Loucy (cell line): ENCODE results near the gene MOSMO.

Experiments
- H2AFZ ChIP-seq: fragments of 200-600 bp; sonication (generic); 2 replicates; pipeline ENCODE4 v1.6.0; 2016; ENCODE audit warnings: antibody characterized with exemption, mild to moderate bottlenecking, low read length, moderate library complexity
- H3F3A ChIP-seq: fragments of 200-600 bp; 2 replicates; pipeline ENCODE4 v1.6.0; 2016; ENCODE audit warnings: antibody characterized with exemption, low read depth, mild to moderate bottlenecking
- H3K27me3 ChIP-seq: fragments of 200-600 bp; sonication (generic); 2 replicates; pipeline ENCODE4 v1.6.1; 2014; ENCODE audit warnings: low read length, mild to moderate bottlenecking; ENCODE audit not compliant: insufficient read depth, poor library complexity, severe bottlenecking
- H3K36me3 ChIP-seq: fragments of 200-600 bp; sonication (generic); 2 replicates; pipeline ENCODE4 v1.6.1; 2016; ENCODE audit warnings: low read length; ENCODE audit not compliant: insufficient read depth
- H3K4me1 ChIP-seq: fragments of 200-600 bp; sonication (generic); 2 replicates; pipeline ENCODE4 v1.5.1; 2014; ENCODE audit warnings: low read length, mild to moderate bottlenecking; ENCODE audit not compliant: insufficient read depth, poor library complexity, severe bottlenecking
- H3K4me2 ChIP-seq: fragments of 200-600 bp; sonication (generic); 2 replicates; pipeline ENCODE4 v1.6.0; 2014; ENCODE audit warnings: antibody characterized with exemption, low read length, low read depth, mild to moderate bottlenecking; ENCODE audit not compliant: poor library complexity, severe bottlenecking
- H3K4me3 ChIP-seq: fragments of 200-600 bp; sonication (generic); 2 replicates; pipeline ENCODE4 v1.5.1; 2014; ENCODE audit warnings: low read length, mild to moderate bottlenecking, mixed read lengths; ENCODE audit not compliant: poor library complexity, severe bottlenecking
- H3K79me2 ChIP-seq: fragments of 200-600 bp; sonication (generic); 2 replicates; pipeline ENCODE4 v1.6.1; 2014; ENCODE audit warnings: low read length; ENCODE audit not compliant: insufficient read depth
- H3K9ac ChIP-seq: fragments of 200-600 bp; sonication (generic); 2 replicates; pipeline ENCODE4 v1.6.0; 2014; ENCODE audit warnings: mild to moderate bottlenecking, low read depth, low read length, moderate library complexity; ENCODE audit not compliant: poor library complexity, severe bottlenecking
- H3K9me2 ChIP-seq: fragments of 200-600 bp; sonication (generic); replicated peaks from 2 replicates; pipeline ENCODE4 v1.6.1; 2016; ENCODE audit warnings: low read depth, low read length, mixed read lengths
- H3K9me3 ChIP-seq: fragments of 200-600 bp; sonication (generic); 2 replicates; pipeline ENCODE4 v1.6.1; 2014; ENCODE audit warnings: mild to moderate bottlenecking, antibody characterized with exemption, low read length, low read depth; ENCODE audit not compliant: insufficient read depth
- H4K20me1 ChIP-seq: fragments of 200-600 bp; sonication (generic); 2 replicates; pipeline ENCODE4 v1.6.0; 2014; ENCODE audit warnings: antibody characterized with exemption, low read length, mild to moderate bottlenecking; ENCODE audit not compliant: insufficient read depth, poor library complexity, severe bottlenecking
- EZH2phosphoT487 ChIP-seq: fragments of 200-600 bp; IDR thresholded peaks from 2 replicates; pipeline ENCODE4 v1.6.1; 2018; ENCODE audit warnings: antibody characterized with exemption, mild to moderate bottlenecking, moderate library complexity, borderline replicate concordance
- TF ChIP-seq, protein P1 (sequence below): fragments of 200-600 bp; sonication (generic); conservative IDR thresholded peaks from 2 replicates; pipeline ENCODE4 v1.5.1; 2014; ENCODE audit warnings: mild to moderate bottlenecking, antibody characterized with exemption, low read length

MOSMO gene

DNA sequence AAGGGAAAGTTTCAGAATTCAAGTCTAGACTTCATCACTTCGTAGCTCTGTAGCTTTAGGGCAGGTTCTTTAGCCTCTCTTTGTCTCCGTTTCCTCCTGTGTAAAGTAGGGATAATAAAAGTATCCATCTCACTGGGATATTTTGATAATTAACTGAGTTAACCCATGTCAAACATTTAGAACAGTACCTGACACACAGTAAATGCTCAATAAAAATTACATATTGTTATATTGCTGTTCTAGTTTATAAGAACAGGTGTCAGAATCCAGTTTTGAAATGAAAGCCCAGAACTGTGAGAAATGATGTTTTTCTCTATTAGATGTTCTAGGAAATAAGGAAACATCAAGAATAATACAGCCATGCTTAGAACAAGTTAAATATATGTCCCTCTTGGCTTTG is 4.3 kb downstream of the MOSMO start:
- H4K20me1 ChIP-seq, result peaks cover 19% of the 10 kb centered on the region
- peaks cover 38% of the 10 kb centered on the region for H3K79me2 ChIP-seq
- H3K36me3 ChIP-seq, result no peaks in the 10 kb centered on the region
- TF ChIP-seq, protein P1, sequence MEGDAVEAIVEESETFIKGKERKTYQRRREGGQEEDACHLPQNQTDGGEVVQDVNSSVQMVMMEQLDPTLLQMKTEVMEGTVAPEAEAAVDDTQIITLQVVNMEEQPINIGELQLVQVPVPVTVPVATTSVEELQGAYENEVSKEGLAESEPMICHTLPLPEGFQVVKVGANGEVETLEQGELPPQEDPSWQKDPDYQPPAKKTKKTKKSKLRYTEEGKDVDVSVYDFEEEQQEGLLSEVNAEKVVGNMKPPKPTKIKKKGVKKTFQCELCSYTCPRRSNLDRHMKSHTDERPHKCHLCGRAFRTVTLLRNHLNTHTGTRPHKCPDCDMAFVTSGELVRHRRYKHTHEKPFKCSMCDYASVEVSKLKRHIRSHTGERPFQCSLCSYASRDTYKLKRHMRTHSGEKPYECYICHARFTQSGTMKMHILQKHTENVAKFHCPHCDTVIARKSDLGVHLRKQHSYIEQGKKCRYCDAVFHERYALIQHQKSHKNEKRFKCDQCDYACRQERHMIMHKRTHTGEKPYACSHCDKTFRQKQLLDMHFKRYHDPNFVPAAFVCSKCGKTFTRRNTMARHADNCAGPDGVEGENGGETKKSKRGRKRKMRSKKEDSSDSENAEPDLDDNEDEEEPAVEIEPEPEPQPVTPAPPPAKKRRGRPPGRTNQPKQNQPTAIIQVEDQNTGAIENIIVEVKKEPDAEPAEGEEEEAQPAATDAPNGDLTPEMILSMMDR, result no peak
- TF ChIP-seq EZH2phosphoT487, result no peak
- H3F3A ChIP-seq, result 0 out of 2 replicates have a peak, but pooled peaks cover 3% of the 10 kb centered on the region
- H3K4me3 ChIP-seq, result no peak overlapping the region
- no peaks in the 10 kb centered on the region for H3K9me3 ChIP-seq
- no peak overlapping the region for H3K9ac ChIP-seq
- H2AFZ ChIP-seq, result no peak overlapping the region
- no peaks in the 10 kb centered on the region for H3K27me3 ChIP-seq
- peak overlapping the region; percentile 35 for H3K4me2 ChIP-seq
- H3K4me1 ChIP-seq, result peaks cover 53% of the 10 kb centered on the region
- H3K9me2 ChIP-seq, result no peaks in the 10 kb centered on the region

GRCh38 chr16:22013486-22013885 is 5.6 kb downstream of the MOSMO start:
- H3K9me3 ChIP-seq, result no peaks in the 10 kb centered on the region
- H4K20me1 ChIP-seq, result peaks cover 16% of the 10 kb centered on the region
- H2AFZ ChIP-seq, result no peak overlapping the region
- H3K27me3 ChIP-seq, result no peaks in the 10 kb centered on the region
- no peaks in the 10 kb centered on the region for H3K9me2 ChIP-seq
- H3K9ac ChIP-seq, result no peak overlapping the region
- H3K4me3 ChIP-seq, result no peak overlapping the region
- H3K4me2 ChIP-seq, result peak overlapping the region; percentile 35
- H3F3A ChIP-seq, result 0 out of 2 replicates have a peak, but pooled peaks cover 3% of the 10 kb centered on the region
- H3K36me3 ChIP-seq, result no peaks in the 10 kb centered on the region
- TF ChIP-seq EZH2phosphoT487, result no peak
- TF ChIP-seq, protein P1, result no peak
- H3K4me1 ChIP-seq, result peaks cover 50% of the 10 kb centered on the region
- H3K79me2 ChIP-seq, result peaks cover 43% of the 10 kb centered on the region

- Histone ChIP-seq H4K20me1 (peaks cover 12% of the 10 kb centered on the region), H3K79me2 (peaks cover 34% of the 10 kb centered on the region; the same call in 1 of the 2 replicates), H3K27me3 (no peaks in the 10 kb centered on the region), H3F3A (0 out of 2 replicates have a peak, but pooled peaks cover 3% of the 10 kb centered on the region), H3K36me3 (no peaks in the 10 kb centered on the region), H3K9ac (no peak overlapping the region), H3K4me2 (peak overlapping the region; percentile 22), H3K9me2 (no peaks in the 10 kb centered on the region), H2AFZ (no peak overlapping the region), H3K9me3 (no peaks in the 10 kb centered on the region), H3K4me1 (peaks cover 41% of the 10 kb centered on the region), H3K4me3 (no peak overlapping the region)
- no peak for TF ChIP-seq EZH2phosphoT487
- TF ChIP-seq, protein P1, result no peak
Measured at GRCh38 chr16:22014271-22014873, 6.5 kb downstream of the MOSMO start.
